Measurements from ENCODE around the gene ARHGEF38.
A peak's percentile ranks its signal among the peaks of the same experiment; 100 is the strongest.

ARHGEF38 gene

GRCh38 chr4:105624530-105624929, 72.1 kb downstream of the ARHGEF38 start:
- TF ChIP-seq ZFX (IDR thresholded peaks at IDR 0.05) (no peak), CTCF (conservative IDR thresholded peaks at IDR 0.05) (no peak)
- H3K27ac ChIP-seq = no peak overlapping the region

GRCh38 chr4:105625214-105625613, 72.8 kb downstream of the ARHGEF38 start:
- TF ChIP-seq CTCF (conservative IDR thresholded peaks at IDR 0.05) (no peak), ZFX (IDR thresholded peaks at IDR 0.05) (no peak)
- H3K27ac ChIP-seq = no peak overlapping the region

GRCh38 chr4:105626846-105627245, 74.4 kb downstream of the ARHGEF38 start:
- no peak for TF ChIP-seq CTCF (conservative IDR thresholded peaks at IDR 0.05)
- TF ChIP-seq ZFX (IDR thresholded peaks at IDR 0.05) = no peak
- H3K27ac ChIP-seq = no peak overlapping the region

- TF ChIP-seq CTCF (conservative IDR thresholded peaks at IDR 0.05) (no peak), ZFX (IDR thresholded peaks at IDR 0.05) (no peak)
- no peak overlapping the region for H3K27ac ChIP-seq
These were observed 75.2 kb downstream of the ARHGEF38 start for GRCh38 chr4:105627620-105628019.

- TF ChIP-seq ZFX (IDR thresholded peaks at IDR 0.05) (no peak), CTCF (conservative IDR thresholded peaks at IDR 0.05) (no peak)
- no peak overlapping the region for H3K27ac ChIP-seq
These were observed 78.5 kb downstream of the ARHGEF38 start for GRCh38 chr4:105630670-105631655.

GRCh38 chr4:105631818-105632400, 79.5 kb downstream of the ARHGEF38 start:
- TF ChIP-seq ZFX (IDR thresholded peaks at IDR 0.05) (no peak), CTCF (conservative IDR thresholded peaks at IDR 0.05) (peak; percentile 54)
- no peak overlapping the region for H3K27ac ChIP-seq

GRCh38 chr4:105632599-105632998, 80.2 kb downstream of the ARHGEF38 start:
- H3K27ac ChIP-seq = no peak overlapping the region; the same call in 1 of the 2 replicates
- TF ChIP-seq CTCF (conservative IDR thresholded peaks at IDR 0.05) (peak; percentile 6), ZFX (IDR thresholded peaks at IDR 0.05) (no peak)

All from C4-2B (cell line).